Fibroblast of lung (primary cell): ENCODE measurements around the gene GPR137.

ENCODE experiments used
- EZH2 ChIP-seq: IDR thresholded peaks from 2 replicates; pipeline ENCODE4 v1.5.1; 2012; ENCODE audit warnings: low read length, control low read depth, mild to moderate bottlenecking; ENCODE audit errors: missing control alignments
- TF ChIP-seq, protein P1 (sequence below), 2 donors: IDR thresholded peaks in 1 of 2; conservative IDR thresholded peaks in 1 of 2; 1 replicate in 1 of 2; 2 replicates in 1 of 2; pipeline ENCODE4 v1.5.1; 2011 to 2012; ENCODE audit warnings: low read length in 2 of 2, control low read depth in 1 of 2, inconsistent platforms in 1 of 2, low read depth in 1 of 2, mild to moderate bottlenecking in 1 of 2

- TF ChIP-seq EZH2, result no peak
- TF ChIP-seq, protein P1, sequence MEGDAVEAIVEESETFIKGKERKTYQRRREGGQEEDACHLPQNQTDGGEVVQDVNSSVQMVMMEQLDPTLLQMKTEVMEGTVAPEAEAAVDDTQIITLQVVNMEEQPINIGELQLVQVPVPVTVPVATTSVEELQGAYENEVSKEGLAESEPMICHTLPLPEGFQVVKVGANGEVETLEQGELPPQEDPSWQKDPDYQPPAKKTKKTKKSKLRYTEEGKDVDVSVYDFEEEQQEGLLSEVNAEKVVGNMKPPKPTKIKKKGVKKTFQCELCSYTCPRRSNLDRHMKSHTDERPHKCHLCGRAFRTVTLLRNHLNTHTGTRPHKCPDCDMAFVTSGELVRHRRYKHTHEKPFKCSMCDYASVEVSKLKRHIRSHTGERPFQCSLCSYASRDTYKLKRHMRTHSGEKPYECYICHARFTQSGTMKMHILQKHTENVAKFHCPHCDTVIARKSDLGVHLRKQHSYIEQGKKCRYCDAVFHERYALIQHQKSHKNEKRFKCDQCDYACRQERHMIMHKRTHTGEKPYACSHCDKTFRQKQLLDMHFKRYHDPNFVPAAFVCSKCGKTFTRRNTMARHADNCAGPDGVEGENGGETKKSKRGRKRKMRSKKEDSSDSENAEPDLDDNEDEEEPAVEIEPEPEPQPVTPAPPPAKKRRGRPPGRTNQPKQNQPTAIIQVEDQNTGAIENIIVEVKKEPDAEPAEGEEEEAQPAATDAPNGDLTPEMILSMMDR (conservative IDR thresholded peaks at IDR 0.05 in 1 of 2, IDR thresholded peaks at IDR 0.05 in 1 of 2; ENCODE audit: low read depth in 1 of 2, low read length in 2 of 2), result no peak
These were observed 3.4 kb downstream of the GPR137 start for GRCh38 chr11:64289002-64289564.
